Measurements from ENCODE around the gene SCAF1. TPM values are rescaled to one million over a fixed set of nuclear protein-coding genes. Genes with fewer than 3 reads are reported as not detected.

The SCAF1 gene
- total RNA-seq, 1 experiment from 2014 or later = 129 TPM

GRCh38 chr19:49669516-49669915, 27.5 kb downstream of the SCAF1 start:
- H3K4me1 Mint-ChIP-seq (ENCODE audit: low read depth, unreplicated experiment) = peaks cover 26% of the 10 kb centered on the region
- intact Hi-C loops (cut with micrococcal nuclease; ENCODE audit: unreplicated experiment) = no loop called here
- no peak for TF ChIP-seq CTCF (IDR thresholded peaks at IDR 0.05; ENCODE audit: unreplicated experiment)
- BruUV-seq (replicated peaks) = no TSS peak
- no peak overlapping the region for H3K27ac Mint-ChIP-seq (ENCODE audit: unreplicated experiment)
- peaks cover 62% of the 10 kb centered on the region for H3K36me3 Mint-ChIP-seq (ENCODE audit: insufficient read depth, unreplicated experiment)
- H3K4me3 Mint-ChIP-seq (ENCODE audit: low read depth, unreplicated experiment) = no peak overlapping the region
- H3K27me3 Mint-ChIP-seq (ENCODE audit: unreplicated experiment) = no peaks in the 10 kb centered on the region
- DNase-seq = no peak
- CTCF ChIA-PET = no interaction called here
- H3K9me3 Mint-ChIP-seq (ENCODE audit: low read depth, unreplicated experiment) = no peaks in the 10 kb centered on the region

GRCh38 chr19:49672131-49672919, 30.3 kb downstream of the SCAF1 start:
- Mint-ChIP-seq H3K27ac (ENCODE audit: unreplicated experiment) (peak overlapping the region; percentile 29), H3K9me3 (ENCODE audit: low read depth, unreplicated experiment) (no peaks in the 10 kb centered on the region), H3K36me3 (ENCODE audit: insufficient read depth, unreplicated experiment) (peaks cover 55% of the 10 kb centered on the region), H3K4me3 (ENCODE audit: low read depth, unreplicated experiment) (peak overlapping the region; percentile 17), H3K4me1 (ENCODE audit: low read depth, unreplicated experiment) (peaks cover 15% of the 10 kb centered on the region), H3K27me3 (ENCODE audit: unreplicated experiment) (no peaks in the 10 kb centered on the region)
- BruUV-seq (replicated peaks) = no TSS peak
- peak; percentile 87 for TF ChIP-seq CTCF (IDR thresholded peaks at IDR 0.05; ENCODE audit: unreplicated experiment)
- DNase-seq = peak; percentile 86
- CTCF ChIA-PET = interaction anchor here (0.5 to 1.3 kb wide), 5 partner anchors 24 to 679 kb away, joined by 3 to 9 read pairs (median 4); partner anchors contain the start of genes NOSIP, PRRG2, RRAS and RUVBL2
- intact Hi-C loops (cut with micrococcal nuclease; ENCODE audit: unreplicated experiment) = no loop called here

GRCh38 chr19:49676136-49676783, 34.3 kb downstream of the SCAF1 start:
- no peak for DNase-seq
- no peaks in the 10 kb centered on the region for H3K9me3 Mint-ChIP-seq (ENCODE audit: low read depth, unreplicated experiment)
- H3K27me3 Mint-ChIP-seq (ENCODE audit: unreplicated experiment) = no peaks in the 10 kb centered on the region
- CTCF ChIA-PET = interaction anchor here (0.6 to 4.2 kb wide), 8 partner anchors 11 to 129 kb away, joined by 3 to 22 read pairs (median 5); partner anchors contain the start of genes BCL2L12, IRF3, NOSIP and PRRG2
- H3K27ac Mint-ChIP-seq (ENCODE audit: unreplicated experiment) = peak overlapping the region; percentile 99
- TF ChIP-seq CTCF (IDR thresholded peaks at IDR 0.05; ENCODE audit: unreplicated experiment) = no peak
- intact Hi-C loops (cut with micrococcal nuclease; ENCODE audit: unreplicated experiment) = no loop called here
- peaks cover 68% of the 10 kb centered on the region for H3K36me3 Mint-ChIP-seq (ENCODE audit: insufficient read depth, unreplicated experiment)
- peak overlapping the region; percentile 89 for H3K4me3 Mint-ChIP-seq (ENCODE audit: low read depth, unreplicated experiment)
- H3K4me1 Mint-ChIP-seq (ENCODE audit: low read depth, unreplicated experiment) = peaks cover 31% of the 10 kb centered on the region
- TSS peak; percentile 98 for BruUV-seq (replicated peaks)

GRCh38 chr19:49676784-49677230, 34.8 kb downstream of the SCAF1 start:
- intact Hi-C loops (cut with micrococcal nuclease; ENCODE audit: unreplicated experiment) = no loop called here
- peaks cover 28% of the 10 kb centered on the region for H3K4me1 Mint-ChIP-seq (ENCODE audit: low read depth, unreplicated experiment)
- no peaks in the 10 kb centered on the region for H3K27me3 Mint-ChIP-seq (ENCODE audit: unreplicated experiment)
- no peaks in the 10 kb centered on the region for H3K9me3 Mint-ChIP-seq (ENCODE audit: low read depth, unreplicated experiment)
- DNase-seq = peak; percentile 99
- CTCF ChIA-PET = interaction anchor here (0.6 to 4.2 kb wide), 7 partner anchors 10 to 130 kb away, joined by 3 to 22 read pairs (median 5); partner anchors contain the start of genes BCL2L12, IRF3, NOSIP and PRRG2
- peak overlapping the region; percentile 99 for H3K27ac Mint-ChIP-seq (ENCODE audit: unreplicated experiment)
- peaks cover 72% of the 10 kb centered on the region for H3K36me3 Mint-ChIP-seq (ENCODE audit: insufficient read depth, unreplicated experiment)
- peak overlapping the region; percentile 89 for H3K4me3 Mint-ChIP-seq (ENCODE audit: low read depth, unreplicated experiment)
- BruUV-seq (replicated peaks) = no TSS peak
- TF ChIP-seq CTCF (IDR thresholded peaks at IDR 0.05; ENCODE audit: unreplicated experiment) = no peak

Measured in Calu3 (cell line).